ENCODE data around the gene SRP68.

GRCh38 chr17:76003915-76004314, 68.4 kb downstream of the SRP68 start:
- no peak for TF ChIP-seq CTCF (IDR thresholded peaks at IDR 0.05)
- no peak for TF ChIP-seq EZH2phosphoT487 (IDR thresholded peaks at IDR 0.05)
- TF ChIP-seq EZH2 (IDR thresholded peaks at IDR 0.05), result no peak

Measured in neural progenitor cell (in vitro differentiated cells).